NK-92 (cell line): ENCODE measurements around the gene SRP14.
A peak's percentile ranks its signal among the peaks of the same experiment; 100 is the strongest.
"Not testable (repeated sequence)": the region's sequence is repeated elsewhere in the genome, so short reads cannot be mapped to it uniquely, and the experiment has no call there.

Experiments
- DNase-seq: peaks from one replicate; lab custom pipeline; 2025; ENCODE audit not compliant: unreplicated experiment; lab: John Stamatoyannopoulos, UW

SRP14 gene

DNA sequence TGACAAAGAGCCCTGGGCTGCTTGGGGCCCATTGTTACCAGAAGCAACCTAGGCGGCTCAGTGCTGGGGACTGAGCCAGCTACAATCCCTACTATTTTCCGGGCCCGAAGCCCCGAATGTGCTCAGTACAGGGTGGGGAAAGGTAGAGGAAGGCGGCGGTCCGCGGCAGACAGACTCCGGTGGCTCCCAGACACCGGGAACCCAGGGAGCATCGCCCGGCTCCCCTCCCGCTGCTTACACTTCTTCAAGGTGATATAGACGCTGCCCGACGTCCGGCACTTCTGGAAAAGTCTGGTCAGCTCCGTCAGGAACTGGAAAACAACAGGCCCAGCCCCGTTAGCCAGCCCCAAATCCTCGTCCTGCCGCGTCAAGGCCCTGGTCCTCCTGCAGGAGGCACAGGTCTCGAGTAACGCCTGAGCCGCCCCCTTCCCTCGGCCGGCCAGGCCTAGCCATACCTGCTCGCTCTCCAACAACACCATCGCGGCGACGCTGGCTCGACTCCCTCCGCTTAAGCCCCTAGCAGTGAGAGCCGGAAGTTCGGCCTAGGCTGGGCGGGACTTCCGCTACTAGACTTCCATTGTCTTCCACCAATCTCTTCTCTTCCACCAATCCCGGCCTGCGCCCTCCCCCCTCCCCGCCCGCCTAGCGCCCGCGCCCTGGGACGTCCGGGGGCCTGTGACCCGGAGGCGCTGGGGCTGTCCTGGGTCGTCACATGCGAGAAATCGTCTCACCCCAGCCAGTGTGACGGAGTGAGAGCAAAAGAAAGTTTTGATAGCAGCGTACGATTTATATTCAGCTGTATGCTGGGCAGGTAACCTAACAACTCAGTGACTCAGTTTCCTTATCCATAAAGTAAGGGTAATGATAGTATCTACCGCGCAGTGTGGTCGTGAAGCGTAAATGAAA is at the start of gene SRP14:
TSS of gene SRP14 (minus strand) at position 544 of the 906 bp plus-strand sequence. CDS start at position 479, 65 bp downstream.
- peak; percentile 64 for DNase-seq

DNA sequence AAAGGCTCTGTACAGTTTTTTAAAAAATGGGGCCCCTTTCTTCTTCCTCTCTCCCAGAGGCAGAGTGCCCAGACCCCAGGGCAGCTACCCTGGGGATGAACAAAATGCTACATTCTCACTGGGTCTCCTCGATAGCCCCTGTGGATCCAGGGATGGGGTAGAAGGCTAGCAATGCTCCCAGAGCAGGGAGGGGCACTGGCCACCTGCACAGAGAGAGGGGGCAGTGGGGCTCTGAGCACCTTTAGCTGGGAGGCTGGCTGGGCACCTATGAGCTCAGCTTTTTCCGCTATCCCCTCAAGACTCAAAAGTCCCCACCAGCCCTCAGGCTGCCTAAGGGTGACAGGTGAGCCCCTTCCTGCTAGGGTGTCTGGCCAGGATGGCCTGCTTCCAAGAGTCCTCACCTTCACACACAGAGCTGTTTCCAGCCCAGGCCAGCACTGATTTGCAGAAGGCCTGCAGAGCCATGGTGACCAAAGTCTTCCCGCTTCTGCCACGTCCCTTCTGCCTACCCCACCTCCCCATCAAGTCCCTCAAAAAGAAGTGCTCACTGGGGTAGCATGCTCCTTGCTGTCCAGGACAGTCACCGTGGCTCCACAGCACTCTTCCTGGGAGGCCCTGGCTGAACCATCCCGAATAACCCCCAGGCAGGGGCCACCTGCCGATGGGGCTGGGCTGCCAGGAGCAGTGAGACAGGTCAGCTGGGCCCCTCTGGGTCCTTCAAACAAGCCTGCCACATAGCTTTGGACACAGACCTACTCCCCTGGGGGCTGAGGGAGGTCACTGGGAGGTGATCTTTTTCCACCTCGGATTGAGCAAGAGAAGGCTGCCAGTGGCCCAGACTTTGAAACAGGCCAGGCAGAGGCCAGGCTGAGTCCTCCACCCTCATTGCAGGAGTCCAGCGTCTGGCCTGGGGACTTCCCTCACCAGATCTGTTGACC is 49.3 kb upstream of the SRP14 start:
- DNase-seq: no peak

DNA sequence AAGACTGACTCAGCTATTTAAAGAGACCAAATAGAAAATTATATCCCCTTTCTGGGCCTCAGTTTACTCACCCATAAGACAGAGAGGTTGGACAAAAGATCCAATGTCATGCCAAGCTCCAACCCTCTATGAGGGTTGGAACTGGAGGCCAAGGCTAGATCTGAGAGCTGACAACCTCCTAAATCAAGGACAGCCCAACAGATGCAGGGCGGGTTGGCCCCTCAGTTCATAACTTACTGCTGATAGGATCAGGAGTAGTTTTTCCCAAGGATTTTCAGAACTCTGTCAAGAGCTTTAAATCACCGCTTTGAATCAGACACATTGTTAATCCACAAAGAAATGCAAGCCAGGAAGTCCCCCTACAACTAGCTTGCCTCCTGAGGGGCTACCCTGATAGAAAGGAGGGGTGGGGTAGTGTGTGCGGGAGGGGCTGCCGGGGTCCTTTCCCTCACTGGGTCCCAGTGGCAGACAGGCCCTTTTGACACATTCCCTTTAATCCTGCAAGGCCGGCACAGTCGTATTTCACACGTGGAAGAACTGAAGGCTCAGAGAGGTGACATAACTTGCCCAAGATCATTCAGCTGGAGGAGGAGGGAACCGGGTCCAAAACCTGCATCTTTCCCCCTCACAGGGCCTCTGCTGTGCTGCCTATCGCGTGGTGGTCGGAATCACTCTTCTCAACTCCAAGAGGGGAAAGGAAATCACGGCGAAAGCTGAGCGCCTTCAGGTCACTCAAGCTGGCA is 48.3 kb upstream of the SRP14 start:
- DNase-seq: no peak

DNA sequence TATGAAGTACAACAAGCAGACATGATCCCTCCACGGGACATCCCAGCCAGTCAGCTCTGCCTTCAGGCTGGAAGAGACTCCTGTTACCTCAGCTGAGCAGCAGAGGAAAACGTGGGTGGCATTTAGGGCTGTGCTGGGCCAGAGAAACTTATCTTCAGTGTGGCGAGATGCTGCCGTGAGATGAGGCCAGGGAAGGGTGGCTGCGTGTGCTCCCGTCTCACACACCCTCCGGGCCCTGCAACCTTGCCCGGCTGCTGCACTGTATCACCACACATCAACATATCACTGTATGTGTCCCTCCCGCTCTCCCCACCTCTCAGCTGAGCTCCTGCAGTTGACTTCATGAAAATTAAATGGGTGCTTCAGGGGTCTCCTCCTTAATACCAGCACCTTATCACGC is 46.3 kb upstream of the SRP14 start:
- no peak for DNase-seq

GRCh38 chr15:40084650-40085049 is 45.7 kb upstream of the SRP14 start:
- DNase-seq: no peak

DNA sequence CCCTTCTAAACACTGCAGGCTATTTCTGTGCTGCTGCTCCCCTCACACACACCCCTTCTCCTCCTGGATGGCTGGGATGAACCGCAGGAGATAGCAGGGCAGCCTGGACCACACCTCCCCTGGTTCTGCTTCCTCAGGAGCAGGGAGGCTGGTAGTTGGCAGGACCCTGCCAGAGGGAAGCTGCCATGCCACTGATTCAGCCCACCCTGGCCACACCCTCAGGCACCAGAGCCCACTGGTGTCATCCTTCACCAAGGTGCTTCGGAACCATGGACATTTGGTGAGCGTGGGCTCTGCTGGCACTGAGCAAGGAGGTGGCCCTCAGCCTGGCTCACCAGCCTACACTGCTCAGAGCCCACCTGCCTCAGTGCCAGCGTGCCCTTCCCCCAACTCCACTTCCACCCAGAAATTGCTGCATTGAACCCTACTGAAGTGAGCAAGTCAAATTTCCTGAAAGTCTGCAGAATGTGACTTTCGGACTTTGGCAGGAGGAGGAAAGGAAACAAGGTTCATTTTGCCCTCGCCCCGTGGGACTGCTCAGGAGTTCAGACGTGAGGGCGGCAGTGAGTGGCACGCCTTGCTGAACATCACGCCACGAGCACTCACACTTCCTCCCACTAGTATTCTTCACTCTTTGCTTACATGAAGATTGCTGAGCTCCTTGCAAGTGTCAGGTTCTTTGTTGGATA is 43.4 kb upstream of the SRP14 start:
- DNase-seq: no peak

- no peak for DNase-seq
These were observed 42.8 kb upstream of the SRP14 start for GRCh38 chr15:40081691-40082194.

GRCh38 chr15:40080847-40081246 is 41.9 kb upstream of the SRP14 start:
- DNase-seq: no peak

GRCh38 chr15:40080104-40080503 is 41.1 kb upstream of the SRP14 start:
- no peak for DNase-seq

- no peak for DNase-seq
These were observed 40.5 kb upstream of the SRP14 start for GRCh38 chr15:40079456-40079855.

DNA sequence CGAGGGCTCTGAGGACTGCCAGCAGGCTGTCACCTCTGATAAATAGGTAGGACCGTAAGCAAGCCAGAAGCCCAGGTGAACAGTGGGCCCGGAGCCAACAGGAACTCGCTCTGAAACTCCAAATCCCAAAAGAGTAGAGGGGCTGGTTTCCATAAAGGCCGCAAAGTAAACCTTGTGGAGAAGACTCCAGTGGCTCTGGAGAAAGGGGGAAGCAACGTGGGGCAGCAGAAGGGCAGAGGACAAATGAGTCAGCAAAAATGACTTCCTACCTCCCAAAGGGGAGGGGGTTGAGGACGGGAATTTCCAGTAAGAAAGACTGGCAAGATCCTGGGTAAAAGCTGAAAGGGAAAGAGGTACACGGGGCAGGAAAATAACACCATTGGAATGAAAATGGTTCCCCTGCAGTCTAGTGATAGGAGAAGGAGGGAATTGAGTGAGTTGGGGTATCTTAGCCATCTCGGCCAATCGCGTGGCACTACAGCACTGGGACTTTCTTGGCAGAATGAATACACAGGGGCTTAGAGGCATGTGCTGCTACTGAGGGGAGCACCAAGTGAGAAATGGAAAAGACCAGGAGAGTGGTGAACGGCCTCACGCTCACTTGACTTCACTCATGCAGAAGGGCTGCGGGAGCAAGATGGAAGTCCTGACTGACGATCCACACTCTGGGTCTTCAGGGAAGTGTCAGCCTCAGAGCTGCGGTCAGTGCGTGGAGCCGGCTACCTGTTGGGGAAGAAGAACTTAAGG is 36.5 kb upstream of the SRP14 start:
- no peak for DNase-seq

GRCh38 chr15:40074656-40075055 is 35.7 kb upstream of the SRP14 start:
- not testable (repeated sequence) for DNase-seq

DNA sequence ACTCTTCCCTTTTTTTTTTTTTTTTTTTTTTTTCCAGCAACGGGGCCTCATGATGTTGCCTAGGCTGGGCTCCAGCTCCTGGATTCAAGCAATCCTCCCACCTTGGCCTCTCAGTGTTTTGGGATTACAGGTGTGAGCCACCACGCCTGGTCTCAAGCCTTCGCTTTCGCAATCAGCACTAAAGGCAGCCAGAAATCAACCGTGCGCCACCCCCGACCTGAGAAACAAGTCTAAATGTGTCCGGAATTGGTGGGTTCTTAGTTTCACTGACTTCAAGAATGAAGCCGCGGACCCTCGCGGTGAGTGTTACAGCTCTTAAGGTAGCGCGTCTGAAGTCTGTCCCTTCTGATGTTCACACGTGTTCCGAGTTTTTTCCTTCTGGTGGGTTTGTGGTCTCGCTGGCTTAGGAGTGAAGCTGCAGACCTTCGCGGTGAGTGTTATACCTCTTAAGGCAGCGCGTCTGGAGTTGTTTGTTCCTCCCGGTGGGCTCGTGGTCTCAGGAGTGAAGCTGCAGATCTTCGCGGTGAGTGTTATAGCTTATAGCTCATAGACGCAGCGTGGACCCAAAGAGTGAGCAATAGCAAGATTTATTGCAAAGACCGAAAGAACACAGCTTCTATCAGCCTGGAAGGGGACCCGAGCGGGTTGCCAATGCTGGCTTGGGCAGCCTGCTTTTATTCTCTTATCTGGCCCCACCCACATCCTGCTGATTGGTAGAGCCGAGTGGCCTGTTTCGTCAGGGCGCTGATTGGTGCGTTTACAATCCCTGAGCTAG is 34.9 kb upstream of the SRP14 start:
- not testable (repeated sequence) for DNase-seq

GRCh38 chr15:40072216-40072990 is 33.4 kb upstream of the SRP14 start:
- no peak for DNase-seq

GRCh38 chr15:40070608-40071218 is 31.7 kb upstream of the SRP14 start:
- no peak for DNase-seq

DNA sequence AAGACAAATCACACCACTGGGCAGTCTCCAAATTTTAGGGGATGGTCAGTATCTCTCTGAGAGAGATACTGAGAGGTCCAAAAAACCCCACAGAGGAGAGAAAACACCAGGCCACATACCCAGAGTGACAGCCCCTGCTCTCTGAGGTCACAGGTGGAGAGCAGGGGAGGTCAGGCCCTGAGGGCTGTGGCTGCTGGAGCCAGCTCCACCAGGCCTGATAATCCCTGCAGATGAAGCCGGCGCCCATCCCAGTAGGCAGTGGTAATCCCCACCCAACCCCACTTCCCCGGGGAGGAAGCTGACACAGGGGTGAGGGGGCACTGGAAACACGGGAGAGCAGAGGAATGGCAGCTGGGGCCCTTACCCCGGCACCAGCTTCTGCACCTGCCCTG is 31.2 kb upstream of the SRP14 start:
- no peak for DNase-seq
